HepG2 (cell line): ENCODE results near the gene NOVA2. TPM values are rescaled to one million over a fixed set of nuclear protein-coding genes. Genes with fewer than 3 reads are reported as not detected.

Experiments
- ATF7 ChIP-seq, 2 experiments: fragments of 450-650 bp in 1 of 2; sonication (generic) in 1 of 2; formaldehyde crosslinking in 1 of 2; IDR thresholded peaks; 2 replicates each; pipeline versions ENCODE4 v1.4.0 to v1.6.1; 2016 to 2020; ENCODE audit warnings: antibody characterized with exemption in 1 of 2, mild to moderate bottlenecking in 1 of 2, missing genetic modification reagents in 1 of 2
- CBX1 ChIP-seq: IDR thresholded peaks from one replicate; pipeline ENCODE4 v1.6.1; 2016; ENCODE audit warnings: antibody characterized with exemption, low read depth
- FOXK1 ChIP-seq: sonication (generic); formaldehyde crosslinking; IDR thresholded peaks from 2 replicates; pipeline ENCODE4 v1.4.0; 2020; ENCODE audit warnings: low read depth, missing genetic modification reagents, borderline replicate concordance
- IRF2 ChIP-seq: IDR thresholded peaks from 2 replicates; pipeline ENCODE4 v1.6.1; 2018; ENCODE audit warnings: missing genetic modification reagents, missing compliant biosample characterization
- ISL2 ChIP-seq: sonication (generic); formaldehyde crosslinking; IDR thresholded peaks from 2 replicates; pipeline ENCODE4 v1.5.0; 2020; ENCODE audit warnings: missing genetic modification reagents
- MBD4 ChIP-seq: IDR thresholded peaks from 2 replicates; pipeline ENCODE4 v1.6.1; 2012; ENCODE audit warnings: low read length, inconsistent platforms, borderline replicate concordance
- NCOR1 ChIP-seq: fragments of 200-600 bp; sonication (generic); IDR thresholded peaks from 2 replicates; pipeline ENCODE4 v1.7.0; 2017; ENCODE audit warnings: antibody characterized with exemption, low read length, borderline replicate concordance
- NFYC ChIP-seq: IDR thresholded peaks from 2 replicates; pipeline ENCODE4 v1.6.1; 2016; ENCODE audit warnings: missing genetic modification reagents, missing compliant biosample characterization
- PHF21A ChIP-seq: sonication (generic); formaldehyde crosslinking; IDR thresholded peaks from 2 replicates; pipeline ENCODE4 v1.5.0; 2020; ENCODE audit warnings: mild to moderate bottlenecking, missing genetic modification reagents
- POGK ChIP-seq: sonication (generic); formaldehyde crosslinking; conservative IDR thresholded peaks from 2 replicates; pipeline ENCODE4 v1.8.0; 2022; ENCODE audit warnings: mild to moderate bottlenecking, moderate library complexity, missing genetic modification reagents
- RARG ChIP-seq: sonication (generic); formaldehyde crosslinking; IDR thresholded peaks from 2 replicates; pipeline ENCODE4 v1.4.0; 2020; ENCODE audit warnings: low read depth, mild to moderate bottlenecking, missing genetic modification reagents
- SSRP1 ChIP-seq: IDR thresholded peaks from 2 replicates; pipeline ENCODE4 v1.6.1; 2016; ENCODE audit warnings: control low read depth
- TBX2 ChIP-seq: sonication (generic); formaldehyde crosslinking; IDR thresholded peaks from 2 replicates; pipeline ENCODE4 v1.5.0; 2020; ENCODE audit warnings: missing genetic modification reagents, mild to moderate bottlenecking, borderline replicate concordance
- THAP11 ChIP-seq: IDR thresholded peaks from 2 replicates; pipeline ENCODE4 v1.6.1; 2016; ENCODE audit warnings: missing biosample characterization, missing genetic modification reagents
- ZBTB1 ChIP-seq: sonication (generic); formaldehyde crosslinking; IDR thresholded peaks from 2 replicates; pipeline ENCODE4 v1.4.0; 2020; ENCODE audit warnings: missing genetic modification reagents, borderline replicate concordance
- ZGPAT ChIP-seq: IDR thresholded peaks from 2 replicates; pipeline ENCODE4 v1.6.1; 2016; ENCODE audit warnings: mild to moderate bottlenecking
- ZMAT3 ChIP-seq: sonication (generic); formaldehyde crosslinking; conservative IDR thresholded peaks from 2 replicates; pipeline ENCODE4 v1.7.0; 2021; ENCODE audit warnings: missing genetic modification reagents
- ZNF17 ChIP-seq: sonication (generic); formaldehyde crosslinking; IDR thresholded peaks from 2 replicates; pipeline ENCODE4 v1.5.0; 2020; ENCODE audit warnings: mild to moderate bottlenecking, missing genetic modification reagents
- ZNF263 ChIP-seq: sonication (generic); formaldehyde crosslinking; IDR thresholded peaks from 2 replicates; pipeline ENCODE4 v1.4.0; 2020; ENCODE audit warnings: missing genetic modification reagents
- ZNF329 ChIP-seq: sonication (generic); formaldehyde crosslinking; IDR thresholded peaks from 2 replicates; pipeline ENCODE4 v1.9.0; 2021; ENCODE audit warnings: low read depth, mild to moderate bottlenecking, missing genetic modification reagents
- ZNF432 ChIP-seq: sonication (generic); formaldehyde crosslinking; IDR thresholded peaks from 2 replicates; pipeline ENCODE4 v1.5.0; 2020; ENCODE audit warnings: missing genetic modification reagents, mild to moderate bottlenecking, borderline replicate concordance
- ZNF550 ChIP-seq: sonication (generic); formaldehyde crosslinking; IDR thresholded peaks from 2 replicates; pipeline ENCODE4 v1.4.0; 2020; ENCODE audit warnings: mild to moderate bottlenecking, missing genetic modification reagents, borderline replicate concordance
- ZNF639 ChIP-seq: conservative IDR thresholded peaks from 2 replicates; pipeline ENCODE4 v1.6.1; 2018; ENCODE audit warnings: missing genetic modification reagents
- ZNF720 ChIP-seq: sonication (generic); formaldehyde crosslinking; IDR thresholded peaks from 2 replicates; pipeline ENCODE4 v1.4.0; 2020; ENCODE audit warnings: missing genetic modification reagents
- ZXDC ChIP-seq: sonication (generic); formaldehyde crosslinking; IDR thresholded peaks from 2 replicates; pipeline ENCODE4 v1.5.0; 2020; ENCODE audit warnings: mild to moderate bottlenecking, missing genetic modification reagents
- polyA plus RNA-seq, 8 experiments: library from polyadenylated mRNA; depleted of rRNA in 3 of 8; stranded (reverse) in 7 of 8; unstranded in 1 of 8; fragments of >200 nt; fragmentation: Illumina TruSeq in 4 of 8; extraction: Trizol in 4 of 8; gene quantifications; 2 replicates each; pipeline versions ENCODE4 v1.2.1 to v1.2.3, GENCODE V29; 2011 to 2016; ENCODE audit warnings: low read depth in 4 of 8, missing spikeins in 1 of 8, mixed read lengths in 1 of 8; ENCODE audit not compliant: insufficient read depth in 1 of 8
- total RNA-seq, 5 experiments: library from RNA; depleted of rRNA; stranded (reverse); fragments of >200 nt; fragmentation: Illumina TruSeq; extraction: Trizol; gene quantifications; 2 replicates each; pipeline ENCODE4 v1.2.3, GENCODE V29; 2016; ENCODE audit warnings: low read depth in 1 of 5

The NOVA2 gene
- total and polyA plus RNA-seq, 2 of the 13 experiments (the other 11 are each of a cell fraction or from before 2014, with no cell fraction given): not detected

GRCh38 chr19:45895519-45895972 lies 78.1 kb downstream of the NOVA2 start (continued):
- no peak for TF ChIP-seq POGK (CRISPR knock-in tag)
- 0 out of 2 replicates have a peak, but pooled peaks have one; percentile 27 for TF ChIP-seq ZGPAT (CRISPR knock-in tag)
- TF ChIP-seq ZXDC (CRISPR knock-in tag): no peak
- peak; percentile 24; the same call in 1 of the 2 replicates for TF ChIP-seq NCOR1
- no peak for TF ChIP-seq MBD4
- TF ChIP-seq CBX1: no peak
- TF ChIP-seq ZMAT3: 0 out of 2 replicates have a peak, but pooled peaks have one; percentile 54
- no peak for TF ChIP-seq ZNF329
- TF ChIP-seq ISL2 (CRISPR knock-in tag): peak; percentile 77; the same call in 1 of the 2 replicates
- TF ChIP-seq ZNF550 (CRISPR knock-in tag): no peak
- peak; percentile 34; the same call in 1 of the 2 replicates for TF ChIP-seq IRF2 (CRISPR knock-in tag)
- no peak for TF ChIP-seq ZNF432
- TF ChIP-seq NFYC (CRISPR knock-in tag): 0 out of 2 replicates have a peak, but pooled peaks have one; percentile 36
- TF ChIP-seq ZNF17: no peak
- no peak for TF ChIP-seq ZNF639 (CRISPR knock-in tag)
- peak; percentile 78 for TF ChIP-seq THAP11
- TF ChIP-seq TBX2 (CRISPR knock-in tag): peak; percentile 80
- peak; percentile 82 for TF ChIP-seq PHF21A (CRISPR knock-in tag)
- TF ChIP-seq ATF7 (IDR thresholded peaks at IDR 0.05): no peak
- no peak for TF ChIP-seq ATF7 (CRISPR knock-in tag; IDR thresholded peaks at IDR 0.05)
- peak; percentile 31; the same call in 1 of the 2 replicates for TF ChIP-seq FOXK1 (CRISPR knock-in tag)
- TF ChIP-seq SSRP1 (CRISPR knock-in tag): no peak
- TF ChIP-seq ZBTB1 (CRISPR knock-in tag): no peak
- TF ChIP-seq RARG (CRISPR knock-in tag): no peak
- no peak for TF ChIP-seq ZNF720
- no peak for TF ChIP-seq ZNF263 (CRISPR knock-in tag)
